ENCODE results near the gene MYL11. TPM values are rescaled to one million over a fixed set of nuclear protein-coding genes. Genes with fewer than 3 reads are reported as not detected.
"Not testable (repeated sequence)": the region's sequence is repeated elsewhere in the genome, so short reads cannot be mapped to it uniquely, and the experiment has no call there.

The MYL11 gene
- total RNA-seq, 1 donor from 2014 or later = 10.4 TPM

DNA sequence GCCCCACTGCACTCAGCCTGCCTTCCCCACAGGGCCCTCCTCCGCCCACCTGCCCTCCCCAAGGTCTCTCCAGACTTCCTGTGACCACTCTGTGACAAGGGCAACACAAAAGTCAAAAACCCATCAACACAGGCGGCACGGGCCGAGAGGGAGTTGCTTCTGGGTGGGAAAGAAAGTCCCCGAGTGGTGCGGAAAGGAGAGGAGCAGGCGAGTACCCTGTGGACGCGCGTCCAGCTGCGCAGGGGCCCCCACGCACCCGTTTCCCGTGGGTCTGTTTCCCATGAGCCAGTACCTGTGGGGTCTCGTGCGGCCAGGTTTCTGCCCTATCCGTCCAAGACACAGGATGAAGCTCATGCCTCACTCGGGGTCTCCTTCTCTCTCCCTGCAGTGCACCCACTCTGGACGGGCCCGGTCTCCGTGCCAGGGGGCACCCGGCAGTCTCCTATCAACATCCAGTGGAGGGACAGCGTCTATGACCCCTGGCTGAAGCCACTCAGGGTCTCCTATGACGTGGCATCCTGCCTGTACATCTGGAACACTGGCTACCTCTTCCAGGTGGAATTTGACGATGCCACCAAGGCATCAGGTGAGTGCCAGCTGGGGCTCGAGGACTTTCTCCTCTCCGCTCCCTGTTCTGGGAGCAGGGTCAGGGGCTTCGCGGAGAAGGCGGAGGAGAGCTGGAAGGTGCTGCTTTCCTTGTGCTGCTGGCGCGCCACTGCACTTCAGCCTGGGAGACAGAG lies 31.7 kb upstream of the MYL11 start:
- TF ChIP-seq, protein P1, sequence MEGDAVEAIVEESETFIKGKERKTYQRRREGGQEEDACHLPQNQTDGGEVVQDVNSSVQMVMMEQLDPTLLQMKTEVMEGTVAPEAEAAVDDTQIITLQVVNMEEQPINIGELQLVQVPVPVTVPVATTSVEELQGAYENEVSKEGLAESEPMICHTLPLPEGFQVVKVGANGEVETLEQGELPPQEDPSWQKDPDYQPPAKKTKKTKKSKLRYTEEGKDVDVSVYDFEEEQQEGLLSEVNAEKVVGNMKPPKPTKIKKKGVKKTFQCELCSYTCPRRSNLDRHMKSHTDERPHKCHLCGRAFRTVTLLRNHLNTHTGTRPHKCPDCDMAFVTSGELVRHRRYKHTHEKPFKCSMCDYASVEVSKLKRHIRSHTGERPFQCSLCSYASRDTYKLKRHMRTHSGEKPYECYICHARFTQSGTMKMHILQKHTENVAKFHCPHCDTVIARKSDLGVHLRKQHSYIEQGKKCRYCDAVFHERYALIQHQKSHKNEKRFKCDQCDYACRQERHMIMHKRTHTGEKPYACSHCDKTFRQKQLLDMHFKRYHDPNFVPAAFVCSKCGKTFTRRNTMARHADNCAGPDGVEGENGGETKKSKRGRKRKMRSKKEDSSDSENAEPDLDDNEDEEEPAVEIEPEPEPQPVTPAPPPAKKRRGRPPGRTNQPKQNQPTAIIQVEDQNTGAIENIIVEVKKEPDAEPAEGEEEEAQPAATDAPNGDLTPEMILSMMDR (conservative IDR thresholded peaks at IDR 0.05) = no peak
- H3K4me1 Mint-ChIP-seq (ENCODE audit: unreplicated experiment) = no peaks in the 10 kb centered on the region
- H3K36me3 Mint-ChIP-seq = no peaks in the 10 kb centered on the region

GRCh38 chr16:30343491-30343820 lies 31.1 kb upstream of the MYL11 start:
- not testable (repeated sequence) for DNase-seq (ENCODE audit: extremely low spot score, unreplicated experiment)

More for the DNA sequence above, 31.7 kb upstream of the MYL11 start:
- DNase-seq (ENCODE audit: extremely low spot score, unreplicated experiment) = no peak
- H3K27me3 Mint-ChIP-seq = no peaks in the 10 kb centered on the region
- no peaks in the 10 kb centered on the region for H3K9me3 Mint-ChIP-seq
- no peak overlapping the region for H3K27ac Mint-ChIP-seq
- H3K4me3 Mint-ChIP-seq = no peak overlapping the region

GRCh38 chr16:30346286-30346685 lies 28.3 kb upstream of the MYL11 start:
- Mint-ChIP-seq H3K27ac (no peak overlapping the region), H3K36me3 (peaks cover 7% of the 10 kb centered on the region), H3K9me3 (no peaks in the 10 kb centered on the region), H3K4me1 (ENCODE audit: unreplicated experiment) (no peaks in the 10 kb centered on the region), H3K27me3 (no peaks in the 10 kb centered on the region), H3K4me3 (no peak overlapping the region)
- peak; percentile 10 for DNase-seq (ENCODE audit: extremely low spot score, unreplicated experiment)
- TF ChIP-seq, protein P1 (conservative IDR thresholded peaks at IDR 0.05) = no peak

More at GRCh38 chr16:30343491-30343820, 31.1 kb upstream of the MYL11 start:
- not testable (repeated sequence) for H3K4me1 Mint-ChIP-seq (ENCODE audit: unreplicated experiment); H3K27me3 Mint-ChIP-seq; H3K9me3 Mint-ChIP-seq; H3K27ac Mint-ChIP-seq; H3K4me3 Mint-ChIP-seq; H3K36me3 Mint-ChIP-seq

DNA sequence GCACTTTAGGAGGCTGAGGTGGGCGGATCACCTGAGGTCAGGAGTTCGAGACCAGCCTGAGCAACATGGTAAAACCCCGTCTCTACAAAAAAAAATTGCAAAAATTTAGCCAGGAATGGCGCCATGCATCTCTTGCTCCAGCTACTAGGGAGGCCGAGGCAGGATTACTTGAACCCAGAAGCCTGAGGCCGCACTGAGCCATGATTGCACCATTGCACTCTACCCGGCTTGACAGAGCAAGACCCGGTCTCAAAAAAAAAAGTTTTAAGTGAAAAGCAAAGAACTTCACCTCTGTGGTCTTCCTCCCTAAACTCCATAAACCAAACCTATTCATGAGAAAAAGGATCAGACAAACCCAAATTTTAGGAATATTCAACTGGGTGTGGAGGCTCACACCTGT lies 26.5 kb upstream of the MYL11 start:
- TF ChIP-seq, protein P1 (conservative IDR thresholded peaks at IDR 0.05) = no peak
- H3K9me3 Mint-ChIP-seq = no peaks in the 10 kb centered on the region

DNA sequence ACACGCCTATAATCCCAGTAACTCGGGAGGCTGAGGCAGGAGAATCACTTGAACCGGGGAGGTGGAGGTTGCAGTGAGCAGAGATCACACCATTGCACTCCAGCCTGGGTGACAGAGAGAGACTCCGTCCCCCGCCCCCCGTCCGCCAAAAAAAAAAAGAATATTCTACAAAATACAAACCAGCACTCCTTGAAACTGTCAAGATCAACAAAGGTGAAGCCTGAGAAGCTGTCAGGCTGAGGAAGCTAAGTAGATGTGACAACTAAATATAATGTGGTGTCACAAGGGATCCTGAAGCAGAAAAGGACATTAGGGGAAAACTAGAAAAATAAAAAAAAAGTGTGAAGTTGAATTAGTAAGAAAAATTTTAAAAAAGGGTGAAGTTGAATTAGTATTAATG lies 25.7 kb upstream of the MYL11 start:
- Mint-ChIP-seq H3K4me1 (ENCODE audit: unreplicated experiment) (no peaks in the 10 kb centered on the region), H3K9me3 (no peaks in the 10 kb centered on the region), H3K4me3 (no peak overlapping the region), H3K36me3 (peaks cover 7% of the 10 kb centered on the region), H3K27ac (no peak overlapping the region), H3K27me3 (no peaks in the 10 kb centered on the region)
- DNase-seq (ENCODE audit: extremely low spot score, unreplicated experiment) = no peak
- TF ChIP-seq, protein P1 (conservative IDR thresholded peaks at IDR 0.05) = no peak

More for the DNA sequence above, 26.5 kb upstream of the MYL11 start:
- peaks cover 7% of the 10 kb centered on the region for H3K36me3 Mint-ChIP-seq
- no peaks in the 10 kb centered on the region for H3K4me1 Mint-ChIP-seq (ENCODE audit: unreplicated experiment)
- H3K27me3 Mint-ChIP-seq = no peaks in the 10 kb centered on the region
- H3K27ac Mint-ChIP-seq = no peak overlapping the region
- no peak overlapping the region for H3K4me3 Mint-ChIP-seq
- no peak for DNase-seq (ENCODE audit: extremely low spot score, unreplicated experiment)

DNA sequence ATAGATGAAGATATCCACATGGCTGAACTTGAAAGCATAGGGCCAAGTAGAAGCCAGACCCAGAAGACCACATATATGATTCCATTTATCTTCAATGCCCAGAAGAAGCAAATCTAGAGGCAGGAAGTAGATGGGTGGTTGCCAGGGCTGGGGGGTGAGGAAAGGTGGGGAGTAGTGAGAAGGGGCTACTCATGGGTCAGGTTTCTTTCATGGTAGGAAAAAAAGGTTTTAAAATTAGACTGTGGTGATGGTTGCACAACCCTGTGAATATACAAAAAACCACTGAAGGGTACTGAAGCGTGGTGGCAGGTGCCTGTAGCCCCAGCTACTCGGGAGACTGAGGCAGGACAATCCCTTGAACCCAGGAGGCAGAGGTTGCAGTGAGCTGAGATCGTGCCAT lies 24.9 kb upstream of the MYL11 start:
- TF ChIP-seq, protein P1 (conservative IDR thresholded peaks at IDR 0.05) = no peak
- no peak for DNase-seq (ENCODE audit: extremely low spot score, unreplicated experiment)
- Mint-ChIP-seq H3K36me3 (peaks cover 7% of the 10 kb centered on the region), H3K27ac (no peak overlapping the region), H3K27me3 (no peaks in the 10 kb centered on the region), H3K9me3 (no peaks in the 10 kb centered on the region), H3K4me1 (ENCODE audit: unreplicated experiment) (peaks cover 7% of the 10 kb centered on the region), H3K4me3 (no peak overlapping the region)

All from type B pancreatic cell (in vitro differentiated cells).